Tibial nerve (tissue), 4 donors: Measurements from ENCODE around the gene HID1. TPM values are rescaled to one million over a fixed set of nuclear protein-coding genes. Genes with fewer than 3 reads are reported as not detected.

Experiments
- DNase-seq, 2 donors: peaks; one replicate each; pipeline ENCODE4 v3.0.0-alpha.2; 2019; ENCODE audit warnings: low spot score in 2 of 2
- H3K27ac ChIP-seq, 4 donors: fragments of 200-600 bp; sonication (generic) in 3 of 4; one replicate each; pipeline ENCODE4 v1.5.1; 2017 to 2019; ENCODE audit warnings: mild to moderate bottlenecking in 1 of 4
- H3K27me3 ChIP-seq, 2 donors: fragments of 200-600 bp; sonication (generic) in 1 of 2; one replicate each; pipeline versions ENCODE4 v1.5.1 to v1.6.0; 2017 to 2019
- H3K36me3 ChIP-seq, 3 donors: fragments of 200-600 bp; sonication (generic); one replicate each; pipeline ENCODE4 v1.5.1; 2018 to 2019
- H3K4me1 ChIP-seq, 4 donors: fragments of 200-600 bp; sonication (generic) in 3 of 4; one replicate each; pipeline ENCODE4 v1.5.1; 2017 to 2019
- H3K4me3 ChIP-seq, 4 donors: fragments of 200-600 bp; sonication (generic) in 3 of 4; one replicate each; pipeline ENCODE4 v1.5.1; 2017 to 2019; ENCODE audit warnings: mild to moderate bottlenecking in 1 of 4, moderate library complexity in 1 of 4
- H3K9me3 ChIP-seq, 4 donors: fragments of 200-600 bp; sonication (generic) in 3 of 4; one replicate each; pipeline ENCODE4 v1.5.1; 2017 to 2019
- EP300 ChIP-seq, 2 donors: sonication (generic); formaldehyde crosslinking; IDR thresholded peaks; one replicate each; pipeline ENCODE4 v1.6.1; 2017; ENCODE audit warnings: antibody characterized with exemption in 2 of 2, mild to moderate bottlenecking in 1 of 2
- POLR2A ChIP-seq, 2 donors: fragments of 450-650 bp; IDR thresholded peaks; one replicate each; pipeline ENCODE4 v1.6.1; 2017; ENCODE audit warnings: antibody characterized with exemption in 2 of 2, mild to moderate bottlenecking in 2 of 2, moderate library complexity in 2 of 2
- WGBS, 2 donors: methylation state at CpG; one replicate each; pipeline ENCODE4 v1.1.5; 2018; 5-methylcytosine and 5-hydroxymethylcytosine counted together
- total RNA-seq, 4 donors: library from RNA; depleted of rRNA; stranded (reverse); fragments of >200 nt; gene quantifications; one replicate each; pipeline ENCODE4 v1.1.0, GENCODE V29; 2016
- TF ChIP-seq, protein P1 (sequence below), 5 experiments: fragments of 200-600 bp in 3 of 5; fragments of 450-650 bp in 2 of 5; sonication (generic) in 3 of 5; IDR thresholded peaks; one replicate each; pipeline ENCODE4 v1.5.1; 2016 to 2019; ENCODE audit warnings: antibody characterized with exemption in 5 of 5, mild to moderate bottlenecking in 3 of 5, moderate library complexity in 2 of 5

Gene HID1
- total RNA-seq, 4 donors from 2014 or later: 5.7 to 11.6 (median 8.9) TPM

DNA sequence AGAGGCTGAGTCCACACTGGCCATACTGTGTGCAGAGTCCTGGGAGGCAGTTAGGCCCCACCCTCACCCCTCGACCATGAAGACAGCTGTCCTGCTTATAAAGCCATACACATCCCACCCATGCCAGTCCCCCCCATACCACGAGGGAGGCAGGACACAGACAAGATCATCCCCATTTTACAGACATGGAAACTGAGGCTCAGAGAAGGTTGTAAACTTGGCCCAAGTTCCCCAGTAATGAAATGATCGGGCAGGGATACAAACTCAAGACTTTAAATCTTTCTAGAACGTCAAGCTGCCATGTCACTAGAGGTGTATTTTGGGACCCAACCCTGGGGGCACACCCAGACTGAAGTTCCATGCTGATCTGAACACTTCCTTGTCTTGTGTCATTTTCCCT, 16.5 kb downstream of the HID1 start:
- Histone ChIP-seq H3K36me3 (no peaks in the 10 kb centered on the region), H3K4me1 (peaks cover 0 to 2% (median 0%) of the 10 kb centered on the region in 4 donors), H3K27me3 (peaks cover 0 to 12% of the 10 kb centered on the region in 2 donors), H3K27ac (no peak overlapping the region), H3K4me3 (no peak overlapping the region), H3K9me3 (no peaks in the 10 kb centered on the region)
- no peak for TF ChIP-seq EP300 (IDR thresholded peaks at IDR 0.05)
- TF ChIP-seq, protein P1, sequence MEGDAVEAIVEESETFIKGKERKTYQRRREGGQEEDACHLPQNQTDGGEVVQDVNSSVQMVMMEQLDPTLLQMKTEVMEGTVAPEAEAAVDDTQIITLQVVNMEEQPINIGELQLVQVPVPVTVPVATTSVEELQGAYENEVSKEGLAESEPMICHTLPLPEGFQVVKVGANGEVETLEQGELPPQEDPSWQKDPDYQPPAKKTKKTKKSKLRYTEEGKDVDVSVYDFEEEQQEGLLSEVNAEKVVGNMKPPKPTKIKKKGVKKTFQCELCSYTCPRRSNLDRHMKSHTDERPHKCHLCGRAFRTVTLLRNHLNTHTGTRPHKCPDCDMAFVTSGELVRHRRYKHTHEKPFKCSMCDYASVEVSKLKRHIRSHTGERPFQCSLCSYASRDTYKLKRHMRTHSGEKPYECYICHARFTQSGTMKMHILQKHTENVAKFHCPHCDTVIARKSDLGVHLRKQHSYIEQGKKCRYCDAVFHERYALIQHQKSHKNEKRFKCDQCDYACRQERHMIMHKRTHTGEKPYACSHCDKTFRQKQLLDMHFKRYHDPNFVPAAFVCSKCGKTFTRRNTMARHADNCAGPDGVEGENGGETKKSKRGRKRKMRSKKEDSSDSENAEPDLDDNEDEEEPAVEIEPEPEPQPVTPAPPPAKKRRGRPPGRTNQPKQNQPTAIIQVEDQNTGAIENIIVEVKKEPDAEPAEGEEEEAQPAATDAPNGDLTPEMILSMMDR (IDR thresholded peaks at IDR 0.05): no peak
- no peak for TF ChIP-seq POLR2A (IDR thresholded peaks at IDR 0.05)
- no peak for DNase-seq
- WGBS, 2 donors: 74 to 78% methylated on average over 4 of the region's 4 CpGs

DNA sequence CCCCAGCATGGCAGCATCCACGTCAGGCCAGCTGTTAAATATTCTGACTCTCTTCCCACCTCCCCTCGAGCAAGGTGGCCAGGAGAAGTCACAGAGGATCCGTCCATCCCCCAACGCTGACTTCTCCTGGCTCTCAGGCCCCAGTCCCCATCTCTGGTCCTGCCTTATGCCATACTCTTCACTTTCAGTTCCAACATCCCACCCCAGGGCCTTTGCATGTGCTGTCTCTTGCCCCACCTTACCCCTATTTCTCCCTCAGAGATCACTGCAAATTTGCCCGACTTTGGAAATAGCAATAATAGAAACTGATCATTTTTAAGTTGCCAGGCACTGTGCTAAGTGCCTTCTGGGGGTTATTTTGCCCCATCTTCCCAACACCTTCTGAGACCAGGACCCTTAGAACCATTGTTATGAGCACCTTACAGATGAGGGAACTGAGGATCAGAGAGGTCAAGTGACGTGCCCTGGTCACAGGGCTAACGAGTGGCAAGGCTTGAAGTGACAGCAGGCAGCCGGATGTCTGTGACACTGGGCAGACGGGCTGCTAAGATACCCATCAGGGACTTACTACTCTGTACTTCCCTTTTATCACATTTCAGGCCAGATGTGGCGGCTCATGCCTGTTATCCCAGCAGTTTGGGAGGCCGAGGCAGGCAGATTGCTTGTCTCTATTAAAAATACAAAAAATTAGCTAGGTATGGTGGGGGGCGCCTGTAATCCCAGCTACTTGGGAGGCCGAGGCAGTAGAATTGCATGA, 17.7 kb downstream of the HID1 start:
- Histone ChIP-seq H3K36me3 (no peaks in the 10 kb centered on the region), H3K9me3 (no peaks in the 10 kb centered on the region), H3K27ac (no peak overlapping the region), H3K4me1 (peaks cover 0 to 2% (median 0%) of the 10 kb centered on the region in 4 donors), H3K4me3 (no peak overlapping the region), H3K27me3 (peaks cover 0 to 13% of the 10 kb centered on the region in 2 donors)
- TF ChIP-seq POLR2A (IDR thresholded peaks at IDR 0.05) (no peak), EP300 (IDR thresholded peaks at IDR 0.05) (no peak)
- TF ChIP-seq, protein P1 (IDR thresholded peaks at IDR 0.05): no peak
- DNase-seq: no peak
- WGBS, 2 donors: 62 to 66% methylated on average over 13 of the region's 13 CpGs

DNA sequence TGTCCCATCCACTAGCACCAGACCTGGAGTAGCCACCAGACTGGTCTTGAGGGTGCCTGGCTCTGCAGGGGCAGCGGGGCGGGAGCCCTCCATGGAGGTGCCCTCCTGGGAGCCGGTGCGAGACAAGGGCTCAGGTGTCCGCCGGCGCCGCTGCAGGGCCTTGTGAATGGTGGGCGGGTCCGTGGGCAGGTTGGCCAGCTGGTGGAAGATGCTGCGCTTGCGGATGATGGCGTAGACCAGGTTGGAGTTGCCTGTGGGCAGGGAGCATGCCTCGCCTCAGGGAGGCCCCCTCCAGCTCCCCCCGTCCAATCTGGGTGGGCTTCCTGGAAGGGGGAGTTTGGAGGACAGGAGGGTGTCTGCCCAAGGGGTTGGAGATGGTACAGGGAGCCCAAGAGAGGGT, 18.4 kb downstream of the HID1 start:
- H3K27me3 ChIP-seq: peaks cover 0 to 13% of the 10 kb centered on the region in 2 donors
- H3K27ac ChIP-seq: no peak overlapping the region
- no peak for DNase-seq
- 81 to 93% methylated on average over 5 to 15 of the region's 15 CpGs for WGBS, 2 donors
- peaks cover 0 to 2% (median 0%) of the 10 kb centered on the region in 4 donors for H3K4me1 ChIP-seq
- H3K4me3 ChIP-seq: no peak overlapping the region
- TF ChIP-seq POLR2A (IDR thresholded peaks at IDR 0.05) (no peak), EP300 (IDR thresholded peaks at IDR 0.05) (no peak)
- TF ChIP-seq, protein P1 (IDR thresholded peaks at IDR 0.05): no peak
- no peaks in the 10 kb centered on the region for H3K36me3 ChIP-seq
- no peaks in the 10 kb centered on the region for H3K9me3 ChIP-seq

DNA sequence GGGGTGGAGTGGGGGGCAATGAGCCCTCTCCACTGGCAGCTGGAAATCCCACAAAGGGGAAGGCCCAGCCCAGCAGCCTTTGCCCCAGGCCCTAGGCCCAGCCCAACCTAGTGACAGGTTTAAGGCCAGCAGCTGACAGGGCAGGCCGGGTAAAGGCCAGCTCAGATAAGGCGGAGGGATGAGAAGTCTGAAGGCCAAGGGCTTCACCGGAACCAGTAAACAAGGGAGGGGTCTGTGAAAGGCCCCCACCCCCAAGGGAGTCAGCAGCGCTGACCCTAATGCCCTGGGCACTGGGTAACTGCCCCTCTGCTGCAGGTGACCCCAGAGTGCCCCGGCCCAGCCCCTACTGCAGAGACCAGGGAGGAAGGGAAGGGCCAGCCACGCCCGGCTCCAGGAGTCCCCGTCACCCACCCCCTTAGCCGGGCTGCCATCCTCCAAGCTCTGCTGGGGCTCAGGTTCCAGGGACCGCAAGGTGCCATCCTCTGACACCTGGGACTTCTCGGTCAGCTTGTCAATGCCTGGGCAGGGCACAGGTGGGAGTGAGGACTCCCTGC, 19.3 kb downstream of the HID1 start:
- peaks cover 0 to 2% (median 0%) of the 10 kb centered on the region in 4 donors for H3K4me1 ChIP-seq
- H3K9me3 ChIP-seq: no peaks in the 10 kb centered on the region
- H3K4me3 ChIP-seq: no peak overlapping the region
- H3K27ac ChIP-seq: no peak overlapping the region
- no peak for DNase-seq
- peaks cover 0 to 18% of the 10 kb centered on the region in 2 donors for H3K27me3 ChIP-seq
- 79 to 87% methylated on average over 6 to 11 of the region's 11 CpGs for WGBS, 2 donors
- no peaks in the 10 kb centered on the region for H3K36me3 ChIP-seq
- TF ChIP-seq EP300 (IDR thresholded peaks at IDR 0.05) (no peak), POLR2A (IDR thresholded peaks at IDR 0.05) (no peak)
- TF ChIP-seq, protein P1 (IDR thresholded peaks at IDR 0.05): no peak

DNA sequence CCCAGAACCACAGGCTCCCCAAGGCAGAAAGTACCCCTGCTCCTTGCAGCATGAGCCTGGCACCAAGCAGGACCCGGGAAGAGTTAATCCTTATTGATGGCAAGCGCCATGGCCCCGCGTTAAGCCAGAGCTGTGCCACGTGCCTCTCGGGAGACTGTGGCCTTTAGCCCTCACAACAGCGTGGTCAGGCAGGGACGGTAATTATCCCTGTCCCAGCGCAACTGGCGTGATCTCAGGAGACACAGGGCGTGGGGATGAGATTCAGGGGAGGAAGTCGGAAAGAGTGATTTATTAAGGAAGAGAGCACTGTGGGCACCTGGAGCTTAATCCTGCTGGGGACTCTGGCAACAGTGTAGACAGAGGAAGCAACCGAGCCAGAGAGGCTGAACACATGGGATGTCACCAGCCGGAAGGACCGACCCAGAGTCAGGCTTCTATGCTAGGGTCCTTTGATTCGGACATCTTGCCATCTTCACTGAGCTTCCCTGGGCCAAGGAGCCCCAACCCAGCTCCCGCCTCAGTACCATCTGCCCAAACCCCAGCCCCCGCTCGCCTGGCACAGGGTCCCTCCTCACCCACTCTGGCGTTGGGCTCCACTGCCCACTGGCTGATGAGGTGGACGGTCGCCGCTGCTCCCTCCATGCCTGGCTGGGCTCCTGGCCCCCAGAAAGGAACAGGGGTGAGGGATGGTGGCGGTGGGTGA, 20.0 kb downstream of the HID1 start:
- 60 to 62% methylated on average over 23 to 24 of the region's 24 CpGs for WGBS, 2 donors
- H3K36me3 ChIP-seq: no peaks in the 10 kb centered on the region
- H3K27ac ChIP-seq: no peak overlapping the region
- H3K27me3 ChIP-seq: peaks cover 0 to 18% of the 10 kb centered on the region in 2 donors
- no peak for TF ChIP-seq POLR2A (IDR thresholded peaks at IDR 0.05)
- TF ChIP-seq, protein P1 (IDR thresholded peaks at IDR 0.05): no peak
- TF ChIP-seq EP300 (IDR thresholded peaks at IDR 0.05): no peak
- no peaks in the 10 kb centered on the region for H3K4me1 ChIP-seq
- no peak for DNase-seq
- H3K9me3 ChIP-seq: no peaks in the 10 kb centered on the region
- no peak overlapping the region for H3K4me3 ChIP-seq
